NB4 (cell line): Measurements from ENCODE around the gene EIF1AD.
"Not testable (repeated sequence)": the region's sequence is repeated elsewhere in the genome, so short reads cannot be mapped to it uniquely, and the experiment has no call there.

Experiments used
- DNase-seq: peaks from one replicate; pipeline ENCODE4 v3.0.0; 2010; ENCODE audit warnings: low read depth
- H3K4me3 ChIP-seq: one replicate; pipeline ENCODE4 v1.5.1; 2011; ENCODE audit warnings: mild to moderate bottlenecking, low read depth, low read length, moderate library complexity
- MYC ChIP-seq: IDR thresholded peaks from 2 replicates; pipeline ENCODE4 v1.6.1; 2011; ENCODE audit warnings: low read depth, low read length
- POLR2A ChIP-seq: IDR thresholded peaks from 2 replicates; pipeline ENCODE4 v1.6.1; 2011; ENCODE audit warnings: mild to moderate bottlenecking; ENCODE audit not compliant: insufficient read length; ENCODE audit errors: extremely low read depth
- TF ChIP-seq, protein P1 (sequence below): IDR thresholded peaks from one replicate; pipeline ENCODE4 v1.5.1; 2012; ENCODE audit warnings: low read depth, low read length
- TF ChIP-seq, protein P2 (sequence below): IDR thresholded peaks from 2 replicates; pipeline ENCODE4 v1.6.1; 2011; ENCODE audit warnings: low read depth, low read length

EIF1AD gene

DNA sequence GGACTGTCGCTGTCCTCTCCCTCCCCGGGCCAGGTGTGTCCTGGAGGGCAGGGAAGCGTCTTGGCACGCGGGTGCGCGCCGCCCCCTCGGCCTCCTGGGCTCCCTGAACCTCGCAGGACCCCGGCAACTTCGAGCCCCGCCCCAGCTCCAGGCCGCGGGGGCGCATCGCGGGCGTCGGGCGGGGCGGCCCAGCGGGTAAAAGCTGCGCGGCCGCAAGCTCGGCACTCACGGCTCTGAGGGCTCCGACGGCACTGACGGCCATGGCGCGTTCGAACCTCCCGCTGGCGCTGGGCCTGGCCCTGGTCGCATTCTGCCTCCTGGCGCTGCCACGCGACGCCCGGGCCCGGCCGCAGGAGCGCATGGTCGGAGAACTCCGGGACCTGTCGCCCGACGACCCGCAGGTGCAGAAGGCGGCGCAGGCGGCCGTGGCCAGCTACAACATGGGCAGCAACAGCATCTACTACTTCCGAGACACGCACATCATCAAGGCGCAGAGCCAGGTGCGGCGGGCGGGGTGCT lies 9.9 kb upstream of the EIF1AD start, which contains the start of gene CST6:
Gene CST6, plus strand, starts transcription at position 224 of the 519 bp plus-strand sequence. Its CDS starts 37 bp downstream, at position 261.
- H3K4me3 ChIP-seq = no peak within 1 kb of the TSS
- DNase-seq = no peak
- TF ChIP-seq, protein P1, sequence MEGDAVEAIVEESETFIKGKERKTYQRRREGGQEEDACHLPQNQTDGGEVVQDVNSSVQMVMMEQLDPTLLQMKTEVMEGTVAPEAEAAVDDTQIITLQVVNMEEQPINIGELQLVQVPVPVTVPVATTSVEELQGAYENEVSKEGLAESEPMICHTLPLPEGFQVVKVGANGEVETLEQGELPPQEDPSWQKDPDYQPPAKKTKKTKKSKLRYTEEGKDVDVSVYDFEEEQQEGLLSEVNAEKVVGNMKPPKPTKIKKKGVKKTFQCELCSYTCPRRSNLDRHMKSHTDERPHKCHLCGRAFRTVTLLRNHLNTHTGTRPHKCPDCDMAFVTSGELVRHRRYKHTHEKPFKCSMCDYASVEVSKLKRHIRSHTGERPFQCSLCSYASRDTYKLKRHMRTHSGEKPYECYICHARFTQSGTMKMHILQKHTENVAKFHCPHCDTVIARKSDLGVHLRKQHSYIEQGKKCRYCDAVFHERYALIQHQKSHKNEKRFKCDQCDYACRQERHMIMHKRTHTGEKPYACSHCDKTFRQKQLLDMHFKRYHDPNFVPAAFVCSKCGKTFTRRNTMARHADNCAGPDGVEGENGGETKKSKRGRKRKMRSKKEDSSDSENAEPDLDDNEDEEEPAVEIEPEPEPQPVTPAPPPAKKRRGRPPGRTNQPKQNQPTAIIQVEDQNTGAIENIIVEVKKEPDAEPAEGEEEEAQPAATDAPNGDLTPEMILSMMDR = no peak
- TF ChIP-seq POLR2A (no peak), MYC (no peak)
- TF ChIP-seq, protein P2, sequence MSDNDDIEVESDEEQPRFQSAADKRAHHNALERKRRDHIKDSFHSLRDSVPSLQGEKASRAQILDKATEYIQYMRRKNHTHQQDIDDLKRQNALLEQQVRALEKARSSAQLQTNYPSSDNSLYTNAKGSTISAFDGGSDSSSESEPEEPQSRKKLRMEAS = no peak

DNA sequence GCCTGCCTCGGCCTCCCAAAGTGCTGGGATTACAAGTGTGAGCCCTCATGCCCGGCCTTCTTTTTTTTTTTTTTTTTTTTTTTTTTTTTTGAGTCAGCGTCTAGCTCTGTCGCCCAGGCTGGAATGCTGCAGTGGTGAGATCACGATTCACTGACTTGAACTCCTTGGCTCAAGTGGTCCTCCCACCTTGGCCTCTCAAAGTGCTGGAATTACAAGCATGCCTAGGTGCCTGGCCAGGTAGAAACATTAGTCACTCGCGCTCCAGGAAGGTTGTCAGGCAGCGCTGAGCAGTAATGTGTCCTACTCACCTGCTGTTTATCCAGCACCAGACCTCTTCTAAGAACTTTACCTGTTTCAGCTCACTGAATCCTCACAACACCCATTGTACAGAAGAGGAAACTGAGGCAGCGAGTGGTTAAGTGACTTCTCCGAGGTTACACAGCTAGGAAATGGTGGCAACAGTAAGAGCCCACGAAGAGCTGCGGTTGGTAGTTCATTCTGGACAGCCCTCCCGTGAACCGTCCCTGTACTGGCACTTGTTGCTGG lies 9.4 kb upstream of the EIF1AD start:
- no peak overlapping the region for H3K4me3 ChIP-seq
- DNase-seq = no peak
- TF ChIP-seq, protein P1 = no peak
- TF ChIP-seq POLR2A (no peak), MYC (no peak)
- TF ChIP-seq, protein P2 = no peak

DNA sequence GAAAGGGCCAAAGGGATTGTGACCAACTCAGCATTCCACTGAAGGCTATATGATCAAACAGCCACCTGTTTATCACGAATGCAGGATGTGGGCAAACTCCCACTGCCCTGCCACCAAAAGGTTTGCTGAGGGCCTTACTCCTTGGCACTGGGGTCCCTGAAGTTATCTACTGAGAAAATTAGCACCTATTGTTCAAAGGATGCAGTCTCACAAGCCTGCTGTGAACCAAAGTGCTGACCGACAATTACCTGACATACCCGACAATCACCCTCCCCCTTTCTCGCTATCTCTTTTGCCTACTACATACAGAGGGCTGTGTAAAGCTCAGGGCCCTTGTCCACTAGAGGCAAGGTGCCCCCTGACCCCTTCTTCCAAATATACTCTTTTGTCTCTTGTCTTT lies 8.1 kb upstream of the EIF1AD start:
- DNase-seq, H3K4me3 ChIP-seq: not testable (repeated sequence)

DNA sequence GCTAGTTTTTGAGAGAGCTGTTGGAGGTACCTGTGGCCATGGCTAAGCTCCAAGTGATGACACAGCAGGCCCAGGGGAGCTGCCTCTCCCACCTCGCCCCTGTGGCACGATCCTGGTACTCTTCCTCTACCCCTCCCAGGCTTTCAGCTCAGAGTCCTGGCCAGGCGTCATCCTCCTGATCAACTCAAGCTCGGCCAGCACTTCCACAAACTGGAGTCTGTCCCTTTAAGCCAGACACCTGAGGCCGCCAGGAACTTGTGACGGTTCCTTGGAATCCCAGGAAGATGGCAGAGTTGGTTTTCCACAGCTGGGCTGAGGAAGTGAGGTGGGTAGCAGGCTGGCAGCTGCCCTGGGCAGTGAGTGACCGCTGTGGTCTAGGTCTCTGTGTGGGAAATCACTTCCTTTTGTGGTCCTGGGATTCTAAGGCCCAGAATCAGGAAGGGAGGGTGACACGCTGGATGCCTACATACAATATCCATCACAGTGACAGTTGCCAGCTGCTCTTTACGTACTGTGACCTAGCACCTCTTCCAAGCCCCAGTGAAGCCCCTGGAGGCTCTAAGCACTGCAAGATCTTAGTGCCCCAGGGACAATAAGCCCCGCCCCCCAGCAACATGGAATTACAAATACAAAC lies 6.6 kb upstream of the EIF1AD start:
- DNase-seq = peak; percentile 33
- H3K4me3 ChIP-seq = no peak overlapping the region
- TF ChIP-seq MYC = no peak
- TF ChIP-seq, protein P2 = no peak
- TF ChIP-seq, protein P1 = no peak
- TF ChIP-seq POLR2A = no peak

DNA sequence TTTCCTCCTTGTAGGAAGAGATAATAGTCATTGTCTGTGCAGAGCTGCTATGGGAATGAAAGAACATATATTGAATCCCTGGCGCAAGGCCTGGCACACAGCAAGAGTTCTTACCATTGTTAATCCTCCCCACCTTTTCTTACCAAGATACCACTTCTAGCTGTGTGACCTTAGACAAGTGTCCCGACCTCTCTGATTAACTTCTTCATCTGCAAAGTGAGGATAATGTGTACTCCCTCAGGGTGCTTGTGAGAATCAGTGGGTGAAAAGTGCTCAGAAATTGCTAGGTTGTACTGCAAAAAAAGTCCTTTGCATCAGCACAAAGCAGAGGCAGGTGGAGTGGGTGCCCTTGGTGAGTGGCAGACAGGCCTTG lies 6.1 kb upstream of the EIF1AD start:
- DNase-seq = no peak
- TF ChIP-seq, protein P1 = no peak
- TF ChIP-seq POLR2A = no peak
- no peak for TF ChIP-seq MYC
- TF ChIP-seq, protein P2 = no peak
- H3K4me3 ChIP-seq = no peak overlapping the region

DNA sequence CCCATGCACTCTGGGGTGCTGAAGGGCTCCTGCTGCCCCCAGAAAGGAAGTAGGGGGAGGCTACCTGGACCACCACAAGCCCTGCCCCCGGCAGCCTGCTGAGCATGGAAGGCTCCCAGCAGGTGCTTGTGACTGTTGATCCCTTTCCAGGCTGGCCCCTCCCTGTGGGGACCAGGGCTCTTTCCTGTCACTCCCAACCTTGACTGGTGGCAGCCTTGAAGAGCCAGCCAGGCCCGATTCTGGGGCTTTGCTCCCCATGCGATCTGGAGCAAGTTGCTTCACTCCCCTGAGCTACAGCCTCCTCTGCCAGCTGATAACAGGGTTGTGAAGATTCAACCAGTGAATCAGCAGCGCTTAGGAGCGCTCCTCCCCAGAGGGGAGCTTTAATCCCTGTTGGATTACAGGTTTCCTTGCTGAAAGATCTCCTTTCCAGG lies 5.3 kb upstream of the EIF1AD start:
- DNase-seq = peak; percentile 32

More for the DNA sequence above, 5.3 kb upstream of the EIF1AD start:
- TF ChIP-seq, protein P1 = no peak
- TF ChIP-seq, protein P2 = no peak
- TF ChIP-seq POLR2A = no peak
- TF ChIP-seq MYC = no peak
- H3K4me3 ChIP-seq = no peak overlapping the region
